GM21360 (cell line): ENCODE results near the gene MVD.

Experiments used
- ATAC-seq: cut with Tn5 transposase; IDR thresholded peaks from one replicate; pipeline ENCODE4 v1.9.1; 2021; ENCODE audit warnings: mild to moderate bottlenecking, moderate library complexity; ENCODE audit not compliant: unreplicated experiment

MVD gene

GRCh38 chr16:88627531-88628411 is 35.1 kb downstream of the MVD start:
- no peak for ATAC-seq

GRCh38 chr16:88626646-88627045 is 36.2 kb downstream of the MVD start:
- ATAC-seq = no peak

GRCh38 chr16:88624977-88625576 is 37.8 kb downstream of the MVD start:
- no peak for ATAC-seq

DNA sequence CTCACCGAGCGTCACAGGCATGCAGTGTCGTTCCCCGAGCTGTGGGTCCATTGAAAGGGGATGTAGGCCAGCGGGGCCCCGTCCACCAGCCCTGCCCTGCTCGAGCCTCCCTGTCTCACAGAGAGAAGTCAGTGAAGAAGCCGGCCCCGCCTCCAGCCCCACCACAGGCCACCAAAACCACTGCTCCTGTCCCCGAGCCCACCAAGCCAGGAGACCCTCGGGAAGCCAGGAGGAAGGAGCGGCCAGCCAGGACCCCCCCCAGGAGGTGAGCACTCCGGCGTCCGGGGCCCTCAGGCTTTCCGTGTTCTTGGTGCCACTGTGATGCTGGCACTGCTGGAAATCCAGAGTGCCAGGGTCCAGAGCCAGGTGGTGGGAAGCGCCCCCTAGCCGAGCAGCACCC is 38.4 kb downstream of the MVD start:
- ATAC-seq = no peak

DNA sequence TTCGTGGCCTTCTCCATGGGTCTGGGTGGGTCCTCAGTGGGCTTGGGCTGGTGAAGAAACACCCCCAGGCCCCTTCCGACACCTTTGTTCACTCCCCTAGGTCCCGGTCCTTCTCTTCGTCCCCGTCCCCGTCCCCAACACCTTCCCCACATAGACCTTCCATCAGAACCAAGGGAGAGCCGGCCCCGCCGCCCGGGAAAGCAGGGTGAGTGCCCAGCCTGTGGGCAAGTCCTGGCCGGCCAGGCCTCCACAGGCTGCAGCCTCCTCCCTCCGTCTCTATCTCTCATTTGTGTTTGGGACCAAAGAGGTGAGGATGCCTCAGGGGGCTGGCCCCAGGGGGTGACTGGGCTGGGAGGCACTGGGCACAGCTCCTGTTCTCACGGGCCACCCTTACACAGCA is 39.0 kb downstream of the MVD start:
- ATAC-seq = no peak

DNA sequence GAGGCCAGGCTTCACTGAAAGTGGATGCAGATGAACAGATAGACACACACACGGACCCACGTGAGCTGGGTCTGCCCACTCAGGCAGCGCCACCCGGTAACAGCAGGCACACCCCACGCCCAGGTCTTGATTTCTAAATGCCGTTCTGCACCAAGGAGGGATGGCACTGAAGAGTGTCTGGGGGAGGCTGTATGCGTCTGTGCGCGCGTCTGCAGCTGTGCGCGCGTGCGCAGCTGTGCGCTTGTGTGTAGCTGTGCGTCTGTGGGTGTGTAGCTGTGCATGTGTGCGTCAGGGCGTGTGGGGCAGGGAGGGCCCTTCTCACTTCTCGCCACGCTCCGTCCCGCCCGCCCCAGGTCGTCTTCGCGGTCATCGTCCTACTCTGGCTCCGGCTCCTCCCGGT is 40.0 kb downstream of the MVD start:
- no peak for ATAC-seq

DNA sequence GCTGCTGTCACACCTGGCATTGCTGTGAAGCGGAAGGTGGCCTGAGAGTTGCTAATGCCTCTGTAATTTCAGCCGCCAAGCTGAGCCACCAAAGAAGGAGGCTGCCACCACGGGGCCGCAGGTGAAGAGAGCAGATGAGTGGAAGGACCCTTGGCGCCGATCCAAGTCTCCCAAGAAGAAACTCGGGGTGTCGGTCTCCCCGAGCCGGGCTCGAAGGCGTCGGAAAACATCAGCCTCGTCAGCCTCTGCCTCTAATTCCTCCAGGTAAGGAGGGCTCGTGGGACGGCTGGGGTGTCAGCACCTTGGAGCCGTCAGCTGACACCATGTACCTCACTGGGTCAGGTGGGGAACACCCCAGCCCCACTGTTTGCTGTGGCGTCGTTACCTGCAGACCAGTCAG is 40.8 kb downstream of the MVD start:
- no peak for ATAC-seq

- ATAC-seq = no peak
Observed at GRCh38 chr16:88619859-88620815, 42.8 kb downstream of the MVD start.

GRCh38 chr16:88618956-88619667 is 43.8 kb downstream of the MVD start:
- ATAC-seq = no peak

DNA sequence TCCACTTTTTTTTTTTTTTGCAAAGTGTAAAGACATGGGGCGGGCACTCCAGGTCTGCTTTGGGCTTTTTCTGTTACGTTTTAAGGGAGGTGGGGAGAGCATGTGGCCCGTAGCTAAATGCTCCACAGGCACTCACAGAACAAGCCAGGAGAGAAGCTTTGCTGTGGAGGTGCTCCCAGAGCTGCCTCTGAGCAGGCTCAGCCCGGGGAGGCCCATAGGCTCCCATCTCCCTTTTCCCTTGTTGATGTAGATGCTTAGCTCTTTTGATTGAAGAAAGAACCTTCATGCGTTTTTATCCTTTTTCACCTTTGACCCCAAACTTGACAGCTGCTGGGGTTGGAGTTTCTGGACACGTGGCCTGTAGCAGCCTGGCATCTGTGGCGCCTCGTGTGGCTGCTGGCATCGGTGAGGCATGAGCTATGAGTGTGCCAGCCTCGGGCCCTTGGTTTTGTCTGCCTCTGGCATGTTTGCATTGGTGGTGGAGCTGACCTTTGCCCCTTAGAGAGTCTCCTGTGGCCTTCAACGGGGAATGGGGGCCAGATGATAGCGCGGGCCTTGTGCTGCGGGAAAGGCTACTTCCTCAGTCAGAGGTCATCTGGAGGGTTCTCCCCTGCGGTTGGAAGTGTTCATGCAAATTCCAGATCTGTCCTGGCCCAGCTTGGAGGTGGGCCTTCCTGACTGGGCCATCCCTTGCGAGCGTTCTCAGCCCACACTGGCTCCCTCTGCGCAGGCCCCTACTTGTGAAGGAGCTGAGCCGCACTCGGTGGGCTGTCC is 44.5 kb downstream of the MVD start:
- no peak for ATAC-seq

GRCh38 chr16:88617268-88618031 is 45.4 kb downstream of the MVD start:
- ATAC-seq = no peak

DNA sequence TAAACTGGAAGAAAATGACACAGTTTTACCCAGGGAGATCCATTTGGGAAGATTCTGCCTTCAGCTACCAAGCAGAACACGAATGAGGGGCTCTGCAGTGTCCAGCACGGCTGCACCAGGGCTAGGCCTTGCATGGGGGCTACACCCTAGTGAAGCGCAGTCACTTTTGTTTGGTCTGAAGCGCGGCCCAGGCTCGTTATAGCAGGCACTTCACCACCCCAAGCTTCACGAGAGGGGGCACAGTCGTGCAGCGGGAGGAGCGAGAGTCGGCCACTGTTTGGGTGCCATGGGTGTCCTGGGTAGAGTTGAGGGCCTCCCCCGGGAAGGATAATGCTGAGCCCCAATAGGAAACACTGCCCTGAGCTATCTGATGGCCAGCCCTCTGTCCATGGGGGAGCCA is 46.2 kb downstream of the MVD start:
- ATAC-seq = no peak

DNA sequence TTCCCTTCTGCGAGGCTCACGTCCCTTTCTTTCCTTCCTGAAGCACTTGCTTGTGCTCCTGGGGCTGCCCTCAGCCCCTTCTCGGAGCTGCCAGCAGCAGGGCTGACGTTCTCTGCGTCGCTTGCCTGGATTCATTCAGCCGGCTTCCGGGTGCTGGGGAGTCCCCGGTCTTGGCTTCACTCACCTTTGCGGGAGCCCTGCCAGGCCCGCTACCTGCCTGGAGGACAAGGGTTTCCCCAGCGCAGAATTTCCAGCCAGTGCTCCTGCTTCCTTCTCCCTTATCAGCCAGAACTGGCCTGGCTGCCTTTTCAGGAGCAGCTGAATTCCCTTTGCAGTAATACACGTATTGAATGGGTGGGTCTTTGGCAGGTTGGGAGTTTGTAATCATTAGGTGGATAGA is 46.6 kb downstream of the MVD start:
- no peak for ATAC-seq

GRCh38 chr16:88614818-88615580 is 47.9 kb downstream of the MVD start:
- ATAC-seq = no peak

GRCh38 chr16:88613911-88614817 is 48.7 kb downstream of the MVD start:
- no peak for ATAC-seq

DNA sequence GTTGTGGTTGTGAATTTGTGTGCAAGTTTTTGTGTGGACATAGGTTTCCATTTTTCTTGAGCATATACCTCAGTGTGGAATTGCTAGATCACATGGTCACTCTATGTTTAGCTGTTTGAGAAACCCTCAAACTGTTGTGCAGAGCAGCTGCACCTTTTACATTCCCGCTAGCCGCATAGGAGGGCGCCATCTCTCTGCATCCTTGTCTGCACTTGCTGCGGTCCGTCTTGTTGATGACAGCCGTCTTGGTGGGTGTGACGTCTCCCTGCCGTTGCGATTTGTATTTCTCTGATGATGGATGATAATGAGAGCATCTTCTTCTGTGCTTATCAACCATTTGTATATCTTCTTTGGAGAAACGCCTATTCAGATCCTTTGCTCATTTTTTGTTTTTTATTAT is 49.6 kb downstream of the MVD start:
- ATAC-seq = no peak
